A673 (cell line): ENCODE measurements around the gene GRIA1. TPM values are rescaled to one million over a fixed set of nuclear protein-coding genes. Genes with fewer than 3 reads are reported as not detected.

Experiments
- BruUV-seq: library from RNA; stranded (reverse); fragments of 400-500 nt; replicated peaks from 2 replicates; lab custom pipeline; 2021; lab: Mats Ljungman, UMichigan
- CTCF ChIA-PET: fragments of 300-600 bp; sonication (Branson Sonifier 250); formaldehyde crosslinking; loops from one replicate; lab custom pipeline; 2022; ENCODE audit warnings: antibody characterized with exemption; lab: Charles Lee
- POLR2A ChIA-PET: fragments of 300-600 bp; sonication (Branson Sonifier 250); formaldehyde crosslinking; loops from one replicate; lab custom pipeline; 2022; ENCODE audit warnings: antibody characterized with exemption; ENCODE audit not compliant: low non-redundant PET; lab: Charles Lee
- DNase-seq: peaks from one replicate; pipeline ENCODE4 v3.0.0-alpha.2; 2015; ENCODE audit warnings: low spot score
- H3K27ac ChIP-seq: fragments of 200-600 bp; sonication (generic); 2 replicates; pipeline ENCODE4 v1.5.1; 2016; ENCODE audit warnings: mixed run types, low read depth, mild to moderate bottlenecking, mixed read lengths, antibody characterized with exemption, low read length; ENCODE audit not compliant: poor library complexity, severe bottlenecking
- H3K27me3 ChIP-seq: fragments of 200-600 bp; sonication (generic); replicated peaks from 2 replicates; pipeline ENCODE4 v1.6.1; 2017; ENCODE audit warnings: mixed run types, low read depth, mild to moderate bottlenecking, mixed read lengths, antibody characterized with exemption, low read length; ENCODE audit not compliant: insufficient read depth, poor library complexity
- H3K36me3 ChIP-seq: fragments of 200-600 bp; sonication (generic); 2 replicates; pipeline ENCODE4 v1.6.1; 2016; ENCODE audit warnings: mixed run types, mild to moderate bottlenecking, mixed read lengths, antibody characterized with exemption, low read length; ENCODE audit not compliant: insufficient read depth, poor library complexity, severe bottlenecking
- H3K4me1 ChIP-seq: fragments of 200-600 bp; sonication (generic); 2 replicates; pipeline ENCODE4 v1.6.1; 2017; ENCODE audit warnings: mixed run types, mild to moderate bottlenecking, mixed read lengths, antibody characterized with exemption, low read length; ENCODE audit not compliant: insufficient read depth, poor library complexity, severe bottlenecking
- H3K4me3 ChIP-seq: fragments of 200-600 bp; sonication (generic); 2 replicates; pipeline ENCODE4 v1.5.1; 2016; ENCODE audit warnings: low read depth, mixed run types, mild to moderate bottlenecking, mixed read lengths, low read length; ENCODE audit not compliant: poor library complexity, severe bottlenecking
- H3K9me3 ChIP-seq: fragments of 200-600 bp; sonication (generic); 2 replicates; pipeline ENCODE4 v1.6.1; 2016; ENCODE audit warnings: mixed run types, low read depth, mild to moderate bottlenecking, mixed read lengths, antibody characterized with exemption, low read length; ENCODE audit not compliant: poor library complexity, severe bottlenecking
- EZH2 ChIP-seq: fragments of 200-600 bp; sonication (generic); IDR thresholded peaks from 2 replicates; pipeline ENCODE4 v1.6.1; 2017; ENCODE audit warnings: borderline replicate concordance, low read depth, mild to moderate bottlenecking, mixed read lengths, antibody characterized with exemption, low read length; ENCODE audit not compliant: poor library complexity, severe bottlenecking
- intact Hi-C: fragments of 100-400 bp; cut with micrococcal nuclease; formaldehyde crosslinking; loops from one replicate; pipeline ENCODE4 v1.10.0; 2022; ENCODE audit not compliant: unreplicated experiment
- total RNA-seq: library from RNA; stranded (reverse); gene quantifications from 2 replicates; pipeline ENCODE4 v1.2.3, GENCODE V29; 2021
- TF ChIP-seq, protein P1 (sequence below): fragments of 300-800, 200-600 bp; sonication (generic); conservative IDR thresholded peaks from 2 replicates; pipeline ENCODE4 v1.5.1; 2017; ENCODE audit warnings: low read depth, mild to moderate bottlenecking, antibody characterized with exemption, low read length, moderate library complexity, mixed read lengths

Gene GRIA1
- total RNA-seq, 1 experiment from 2014 or later, result 0.69 TPM

GRCh38 chr5:153610811-153611210 is 120.3 kb downstream of the GRIA1 start:
- DNase-seq, result no peak
- TF ChIP-seq EZH2, result no peak
- TF ChIP-seq, protein P1, sequence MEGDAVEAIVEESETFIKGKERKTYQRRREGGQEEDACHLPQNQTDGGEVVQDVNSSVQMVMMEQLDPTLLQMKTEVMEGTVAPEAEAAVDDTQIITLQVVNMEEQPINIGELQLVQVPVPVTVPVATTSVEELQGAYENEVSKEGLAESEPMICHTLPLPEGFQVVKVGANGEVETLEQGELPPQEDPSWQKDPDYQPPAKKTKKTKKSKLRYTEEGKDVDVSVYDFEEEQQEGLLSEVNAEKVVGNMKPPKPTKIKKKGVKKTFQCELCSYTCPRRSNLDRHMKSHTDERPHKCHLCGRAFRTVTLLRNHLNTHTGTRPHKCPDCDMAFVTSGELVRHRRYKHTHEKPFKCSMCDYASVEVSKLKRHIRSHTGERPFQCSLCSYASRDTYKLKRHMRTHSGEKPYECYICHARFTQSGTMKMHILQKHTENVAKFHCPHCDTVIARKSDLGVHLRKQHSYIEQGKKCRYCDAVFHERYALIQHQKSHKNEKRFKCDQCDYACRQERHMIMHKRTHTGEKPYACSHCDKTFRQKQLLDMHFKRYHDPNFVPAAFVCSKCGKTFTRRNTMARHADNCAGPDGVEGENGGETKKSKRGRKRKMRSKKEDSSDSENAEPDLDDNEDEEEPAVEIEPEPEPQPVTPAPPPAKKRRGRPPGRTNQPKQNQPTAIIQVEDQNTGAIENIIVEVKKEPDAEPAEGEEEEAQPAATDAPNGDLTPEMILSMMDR, result no peak
- H3K27me3 ChIP-seq, result no peaks in the 10 kb centered on the region
- ChIA-PET CTCF (no interaction called here), POLR2A (no interaction called here)
- H3K27ac ChIP-seq, result no peak overlapping the region
- no peaks in the 10 kb centered on the region for H3K9me3 ChIP-seq
- no peaks in the 10 kb centered on the region for H3K36me3 ChIP-seq
- no peaks in the 10 kb centered on the region for H3K4me1 ChIP-seq
- no TSS peak for BruUV-seq
- intact Hi-C loops, result no loop called here
- no peak overlapping the region for H3K4me3 ChIP-seq

DNA sequence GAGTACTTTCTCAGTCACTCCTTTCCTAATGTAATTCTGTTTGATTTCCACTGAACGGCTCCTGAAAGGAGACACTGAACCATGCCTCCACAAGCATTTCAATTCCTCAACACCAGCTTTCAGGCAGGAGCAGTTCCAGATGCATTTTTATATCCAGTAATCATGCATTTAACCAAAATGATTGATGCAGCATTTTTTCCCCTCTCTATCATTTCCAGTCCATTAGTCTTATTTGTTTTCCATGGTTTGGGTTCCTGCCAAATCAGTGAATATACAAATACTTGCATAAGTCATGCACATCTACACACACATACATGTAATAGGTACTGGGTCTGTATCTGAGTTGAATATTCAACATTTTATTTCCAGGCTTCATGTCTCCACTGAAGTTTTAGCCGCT is 122.7 kb downstream of the GRIA1 start:
- no peak for DNase-seq
- H3K4me1 ChIP-seq, result no peaks in the 10 kb centered on the region
- TF ChIP-seq, protein P1, result no peak
- no peak for TF ChIP-seq EZH2
- no peak overlapping the region for H3K4me3 ChIP-seq
- H3K9me3 ChIP-seq, result no peaks in the 10 kb centered on the region
- no peak overlapping the region for H3K27ac ChIP-seq
- no peaks in the 10 kb centered on the region for H3K36me3 ChIP-seq
- no TSS peak for BruUV-seq
- POLR2A ChIA-PET, result no interaction called here
- H3K27me3 ChIP-seq, result no peaks in the 10 kb centered on the region
- intact Hi-C loops, result no loop called here
- CTCF ChIA-PET, result no interaction called here

DNA sequence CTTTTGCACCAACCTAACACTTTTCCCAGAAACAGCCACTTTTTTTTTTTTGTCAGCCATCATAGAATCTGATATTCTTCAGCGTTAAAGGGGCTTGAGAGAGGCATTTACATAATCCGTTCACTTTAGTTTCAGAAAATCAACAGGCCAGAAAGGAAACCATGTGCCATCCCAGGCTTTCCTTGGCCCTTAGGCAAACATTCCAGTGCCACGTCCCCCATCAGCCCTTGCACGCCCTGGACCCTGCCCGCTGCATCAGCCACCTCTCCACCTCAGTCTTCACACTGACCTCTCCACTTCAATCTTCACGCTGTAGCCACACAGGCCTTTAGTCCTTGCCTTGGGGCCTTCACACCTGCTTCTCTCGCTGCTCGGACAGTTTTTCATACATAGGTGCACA is 123.2 kb downstream of the GRIA1 start:
- H3K9me3 ChIP-seq, result no peaks in the 10 kb centered on the region
- DNase-seq, result no peak
- BruUV-seq, result no TSS peak
- POLR2A ChIA-PET, result no interaction called here
- intact Hi-C loops, result no loop called here
- CTCF ChIA-PET, result no interaction called here
- H3K27me3 ChIP-seq, result no peaks in the 10 kb centered on the region
- no peaks in the 10 kb centered on the region for H3K4me1 ChIP-seq
- no peak overlapping the region for H3K27ac ChIP-seq
- no peaks in the 10 kb centered on the region for H3K36me3 ChIP-seq
- TF ChIP-seq, protein P1, result no peak
- TF ChIP-seq EZH2, result no peak
- no peak overlapping the region for H3K4me3 ChIP-seq
